ENCODE measurements around the gene TGFB1. TPM values are rescaled to one million over a fixed set of nuclear protein-coding genes. Genes with fewer than 3 reads are reported as not detected.
A peak's percentile ranks its signal among the peaks of the same experiment; 100 is the strongest.

Gene TGFB1
- total RNA-seq, 1 donor from 2014 or later, result 244 TPM

GRCh38 chr19:41369769-41370168 is 16.0 kb upstream of the TGFB1 start:
- H3K4me3 Mint-ChIP-seq (ENCODE audit: unreplicated experiment), result no peak overlapping the region
- H3K27ac Mint-ChIP-seq (ENCODE audit: unreplicated experiment), result no peak overlapping the region
- DNase-seq (ENCODE audit: extremely low spot score, unreplicated experiment), result no peak
- H3K4me1 Mint-ChIP-seq (ENCODE audit: unreplicated experiment), result peaks cover 22% of the 10 kb centered on the region
- H3K9me3 Mint-ChIP-seq (ENCODE audit: unreplicated experiment), result no peaks in the 10 kb centered on the region
- no peak for TF ChIP-seq CTCF (IDR thresholded peaks at IDR 0.05)
- no peaks in the 10 kb centered on the region for H3K27me3 Mint-ChIP-seq (ENCODE audit: unreplicated experiment)
- H3K36me3 Mint-ChIP-seq (ENCODE audit: unreplicated experiment), result no peaks in the 10 kb centered on the region

GRCh38 chr19:41367848-41368301 is 14.2 kb upstream of the TGFB1 start:
- Mint-ChIP-seq H3K9me3 (ENCODE audit: unreplicated experiment) (no peaks in the 10 kb centered on the region), H3K27ac (ENCODE audit: unreplicated experiment) (peak overlapping the region; percentile 73), H3K27me3 (ENCODE audit: unreplicated experiment) (no peaks in the 10 kb centered on the region), H3K4me3 (ENCODE audit: unreplicated experiment) (no peak overlapping the region), H3K36me3 (ENCODE audit: unreplicated experiment) (no peaks in the 10 kb centered on the region), H3K4me1 (ENCODE audit: unreplicated experiment) (peaks cover 26% of the 10 kb centered on the region)
- no peak for DNase-seq (ENCODE audit: extremely low spot score, unreplicated experiment)
- no peak for TF ChIP-seq CTCF (IDR thresholded peaks at IDR 0.05)

GRCh38 chr19:41366089-41366488 is 12.4 kb upstream of the TGFB1 start:
- Mint-ChIP-seq H3K4me3 (ENCODE audit: unreplicated experiment) (peak overlapping the region; percentile 27), H3K9me3 (ENCODE audit: unreplicated experiment) (no peaks in the 10 kb centered on the region)

GRCh38 chr19:41364524-41365391 is 11.0 kb upstream of the TGFB1 start:
- Mint-ChIP-seq H3K36me3 (ENCODE audit: unreplicated experiment) (no peaks in the 10 kb centered on the region), H3K27ac (ENCODE audit: unreplicated experiment) (peak overlapping the region; percentile 100), H3K4me3 (ENCODE audit: unreplicated experiment) (peak overlapping the region; percentile 88), H3K9me3 (ENCODE audit: unreplicated experiment) (no peaks in the 10 kb centered on the region), H3K4me1 (ENCODE audit: unreplicated experiment) (peaks cover 25% of the 10 kb centered on the region), H3K27me3 (ENCODE audit: unreplicated experiment) (no peaks in the 10 kb centered on the region)
- TF ChIP-seq CTCF (IDR thresholded peaks at IDR 0.05), result no peak
- DNase-seq (ENCODE audit: extremely low spot score, unreplicated experiment), result no peak

More at GRCh38 chr19:41366089-41366488, 12.4 kb upstream of the TGFB1 start:
- TF ChIP-seq CTCF (IDR thresholded peaks at IDR 0.05), result no peak
- DNase-seq (ENCODE audit: extremely low spot score, unreplicated experiment), result no peak
- no peaks in the 10 kb centered on the region for H3K36me3 Mint-ChIP-seq (ENCODE audit: unreplicated experiment)
- H3K27me3 Mint-ChIP-seq (ENCODE audit: unreplicated experiment), result no peaks in the 10 kb centered on the region
- no peak overlapping the region for H3K27ac Mint-ChIP-seq (ENCODE audit: unreplicated experiment)
- peaks cover 25% of the 10 kb centered on the region for H3K4me1 Mint-ChIP-seq (ENCODE audit: unreplicated experiment)

GRCh38 chr19:41363753-41364523 is 10.2 kb upstream of the TGFB1 start, which contains the start of gene B9D2:
TSS of gene B9D2 (minus strand) at chr19:41364149. CDS start at chr19:41363519, 630 bp downstream.
- H3K36me3 Mint-ChIP-seq (ENCODE audit: unreplicated experiment), result no peaks in the 10 kb centered on the region
- no peak for TF ChIP-seq CTCF (IDR thresholded peaks at IDR 0.05)
- H3K9me3 Mint-ChIP-seq (ENCODE audit: unreplicated experiment), result no peaks in the 10 kb centered on the region

More at GRCh38 chr19:41363753-41364523, 10.2 kb upstream of the TGFB1 start, which contains the start of gene B9D2:
- H3K4me1 Mint-ChIP-seq (ENCODE audit: unreplicated experiment), result peaks cover 25% of the 10 kb centered on the region
- no peaks in the 10 kb centered on the region for H3K27me3 Mint-ChIP-seq (ENCODE audit: unreplicated experiment)
- peak within 1 kb of the TSS; percentile 100 for H3K27ac Mint-ChIP-seq (ENCODE audit: unreplicated experiment)
- DNase-seq (ENCODE audit: extremely low spot score, unreplicated experiment), result peak; percentile 99
- H3K4me3 Mint-ChIP-seq (ENCODE audit: unreplicated experiment), result peak within 1 kb of the TSS; percentile 88

All from osteocyte (in vitro differentiated cells).